Hepatocyte (in vitro differentiated cells): ENCODE measurements around the gene ARRDC1. TPM values are rescaled to one million over a fixed set of nuclear protein-coding genes. Genes with fewer than 3 reads are reported as not detected.
A peak's percentile ranks its signal among the peaks of the same experiment; 100 is the strongest.

Experiments
- DNase-seq: peaks from one replicate; pipeline ENCODE4 v3.0.0-alpha.2; 2016; ENCODE audit warnings: low spot score
- H2AFZ ChIP-seq: fragments of 200-600 bp; sonication (generic); 2 replicates; pipeline ENCODE4 v1.6.0; 2016; ENCODE audit warnings: antibody characterized with exemption, mild to moderate bottlenecking
- H3K27ac ChIP-seq: fragments of 200-600 bp; sonication (generic); 2 replicates; pipeline ENCODE4 v1.5.1; 2016; ENCODE audit warnings: mild to moderate bottlenecking
- H3K27me3 ChIP-seq: fragments of 200-600 bp; sonication (generic); 2 replicates; pipeline ENCODE4 v1.6.1; 2016
- H3K36me3 ChIP-seq: fragments of 200-600 bp; sonication (generic); replicated peaks from 2 replicates; pipeline ENCODE4 v1.5.1; 2016; ENCODE audit warnings: low read depth; ENCODE audit not compliant: insufficient read depth
- H3K4me1 ChIP-seq: fragments of 200-600 bp; sonication (generic); 2 replicates; pipeline ENCODE4 v1.5.1; 2016; ENCODE audit warnings: mild to moderate bottlenecking, moderate library complexity; ENCODE audit not compliant: insufficient read depth
- H3K4me2 ChIP-seq: fragments of 200-600 bp; sonication (generic); 2 replicates; pipeline ENCODE4 v1.6.0; 2016
- H3K4me3 ChIP-seq: fragments of 200-600 bp; sonication (generic); 2 replicates; pipeline ENCODE4 v1.5.1; 2016; ENCODE audit warnings: mild to moderate bottlenecking
- H3K79me2 ChIP-seq: fragments of 200-600 bp; sonication (generic); 2 replicates; pipeline ENCODE4 v1.6.0; 2017; ENCODE audit warnings: mild to moderate bottlenecking
- H3K9me2 ChIP-seq: fragments of 200-600 bp; sonication (generic); replicated peaks from 2 replicates; pipeline ENCODE4 v1.6.0; 2017; ENCODE audit warnings: mild to moderate bottlenecking; ENCODE audit not compliant: insufficient read depth
- H3K9me3 ChIP-seq: fragments of 200-600 bp; sonication (generic); 2 replicates; pipeline ENCODE4 v1.5.1; 2016; ENCODE audit warnings: low read depth, mild to moderate bottlenecking
- H4K20me1 ChIP-seq: fragments of 200-600 bp; sonication (generic); 2 replicates; pipeline ENCODE4 v1.6.0; 2016; ENCODE audit warnings: mild to moderate bottlenecking; ENCODE audit not compliant: insufficient read depth, poor library complexity, severe bottlenecking
- EZH2 ChIP-seq: fragments of 200-600 bp; sonication (generic); IDR thresholded peaks from 2 replicates; pipeline ENCODE4 v1.6.1; 2016; ENCODE audit warnings: antibody characterized with exemption, mild to moderate bottlenecking, borderline replicate concordance
- EZH2phosphoT487 ChIP-seq: fragments of 200-600 bp; sonication (generic); IDR thresholded peaks from one replicate; pipeline ENCODE4 v1.6.1; 2018; ENCODE audit warnings: antibody characterized with exemption, mild to moderate bottlenecking, low read depth, moderate library complexity; ENCODE audit not compliant: unreplicated experiment, severe bottlenecking
- WGBS: methylation state at CpG from one replicate; pipeline ENCODE4 v1.1.6; 2016; ENCODE audit warnings: low lambda C conversion rate; ENCODE audit errors: missing lambda C conversion rate; 5-methylcytosine and 5-hydroxymethylcytosine counted together
- polyA plus RNA-seq: library from polyadenylated mRNA; unstranded; fragments of >200 nt; fragmentation: Nextera tagmentation; extraction: Ambion mirVana; gene quantifications from 2 replicates; pipeline ENCODE4 v1.2.1, GENCODE V29; 2016
- total RNA-seq: library from RNA; depleted of rRNA; stranded (reverse); fragments of >200 nt; gene quantifications from 2 replicates; pipeline ENCODE4 v1.2.3, GENCODE V29; 2014
- TF ChIP-seq, protein P1 (sequence below): fragments of 200-600 bp; sonication (generic); IDR thresholded peaks from 2 replicates; pipeline ENCODE4 v1.5.1; 2016; ENCODE audit warnings: antibody characterized with exemption, mild to moderate bottlenecking; ENCODE audit not compliant: poor library complexity

ARRDC1 gene
- total and polyA plus RNA-seq, 2 experiments from 2014 or later, result 62.7 to 102 TPM

DNA sequence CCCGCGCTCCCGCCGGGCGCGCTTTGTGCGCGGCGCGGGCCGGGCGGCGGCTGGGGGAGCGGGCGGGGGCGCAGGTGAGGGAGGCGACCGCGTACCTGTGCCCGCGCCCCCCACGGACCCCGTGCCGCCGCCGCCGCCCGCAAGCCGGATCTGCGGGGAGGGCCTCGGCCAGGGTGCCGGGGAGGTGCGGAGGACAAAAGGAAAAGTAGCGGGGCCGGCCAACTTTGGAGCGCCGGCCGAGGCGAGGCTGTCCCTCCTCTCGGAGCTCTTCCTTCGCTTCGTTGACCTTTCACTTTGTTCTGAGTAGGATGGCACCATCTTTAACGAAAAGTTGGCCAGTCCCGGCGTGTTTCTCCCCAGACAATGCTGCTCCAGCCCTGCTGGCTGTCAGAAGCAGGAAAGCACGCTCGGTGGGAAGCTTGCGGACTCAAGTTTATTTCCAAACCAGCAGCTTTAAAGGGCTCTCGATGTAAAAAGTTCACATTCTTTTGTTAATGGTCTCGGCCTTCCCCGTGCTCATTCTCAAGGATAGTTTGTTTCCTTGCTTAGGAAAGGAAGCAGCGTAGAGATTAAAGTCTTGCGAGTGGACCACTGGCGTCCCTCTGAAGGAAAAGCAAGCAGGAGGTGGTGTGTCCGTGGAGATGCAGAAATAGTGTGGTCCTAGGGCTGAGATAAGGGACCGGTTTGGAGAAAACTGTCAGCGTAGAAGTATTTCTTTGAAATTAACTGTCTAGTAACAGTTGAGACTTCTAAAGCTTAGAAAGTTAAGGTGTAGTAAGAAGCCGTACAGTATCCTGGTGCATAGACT, 14.0 kb downstream of the ARRDC1 start:
- Histone ChIP-seq H3K4me3 (peak overlapping the region; percentile 44), H3K79me2 (peaks cover 78% of the 10 kb centered on the region), H4K20me1 (peaks cover 46% of the 10 kb centered on the region), H3K27ac (peak overlapping the region; percentile 81), H3K9me3 (no peaks in the 10 kb centered on the region), H2AFZ (peak overlapping the region; percentile 1), H3K4me1 (peaks cover 21% of the 10 kb centered on the region), H3K36me3 (no peaks in the 10 kb centered on the region), H3K4me2 (peak overlapping the region; percentile 81), H3K27me3 (no peaks in the 10 kb centered on the region), H3K9me2 (no peaks in the 10 kb centered on the region)
- 2% methylated on average over 19 of the region's 58 CpGs for WGBS
- peak; percentile 60 for DNase-seq
- TF ChIP-seq EZH2phosphoT487, result no peak
- no peak for TF ChIP-seq EZH2
- TF ChIP-seq, protein P1, sequence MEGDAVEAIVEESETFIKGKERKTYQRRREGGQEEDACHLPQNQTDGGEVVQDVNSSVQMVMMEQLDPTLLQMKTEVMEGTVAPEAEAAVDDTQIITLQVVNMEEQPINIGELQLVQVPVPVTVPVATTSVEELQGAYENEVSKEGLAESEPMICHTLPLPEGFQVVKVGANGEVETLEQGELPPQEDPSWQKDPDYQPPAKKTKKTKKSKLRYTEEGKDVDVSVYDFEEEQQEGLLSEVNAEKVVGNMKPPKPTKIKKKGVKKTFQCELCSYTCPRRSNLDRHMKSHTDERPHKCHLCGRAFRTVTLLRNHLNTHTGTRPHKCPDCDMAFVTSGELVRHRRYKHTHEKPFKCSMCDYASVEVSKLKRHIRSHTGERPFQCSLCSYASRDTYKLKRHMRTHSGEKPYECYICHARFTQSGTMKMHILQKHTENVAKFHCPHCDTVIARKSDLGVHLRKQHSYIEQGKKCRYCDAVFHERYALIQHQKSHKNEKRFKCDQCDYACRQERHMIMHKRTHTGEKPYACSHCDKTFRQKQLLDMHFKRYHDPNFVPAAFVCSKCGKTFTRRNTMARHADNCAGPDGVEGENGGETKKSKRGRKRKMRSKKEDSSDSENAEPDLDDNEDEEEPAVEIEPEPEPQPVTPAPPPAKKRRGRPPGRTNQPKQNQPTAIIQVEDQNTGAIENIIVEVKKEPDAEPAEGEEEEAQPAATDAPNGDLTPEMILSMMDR, result no peak

DNA sequence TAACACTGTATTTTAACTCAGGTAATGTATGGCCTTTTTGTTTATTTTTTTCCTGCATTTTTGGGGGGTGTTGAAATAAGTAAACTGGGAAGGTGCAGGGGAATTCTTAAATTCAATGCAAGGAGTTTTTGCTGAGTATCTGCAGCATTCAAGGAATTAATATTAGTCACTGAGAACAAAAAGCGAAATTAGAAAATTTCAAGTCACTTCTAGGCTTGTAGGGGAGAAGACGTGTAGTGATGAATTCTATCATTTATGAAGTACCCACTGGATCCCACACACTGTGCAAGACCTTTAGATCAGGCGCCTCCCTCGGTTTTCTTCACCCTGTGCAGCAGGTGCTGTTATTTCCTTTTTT, 14.5 kb downstream of the ARRDC1 start:
- peak overlapping the region; percentile 44 for H3K4me3 ChIP-seq
- no peaks in the 10 kb centered on the region for H3K36me3 ChIP-seq
- H2AFZ ChIP-seq, result no peak overlapping the region
- peaks cover 82% of the 10 kb centered on the region for H3K79me2 ChIP-seq
- no peak for DNase-seq
- no peaks in the 10 kb centered on the region for H3K9me3 ChIP-seq
- 76% methylated on average over 4 of the region's 4 CpGs for WGBS
- peak overlapping the region; percentile 81 for H3K4me2 ChIP-seq
- H3K9me2 ChIP-seq, result no peaks in the 10 kb centered on the region
- peaks cover 21% of the 10 kb centered on the region for H3K4me1 ChIP-seq
- H4K20me1 ChIP-seq, result peaks cover 49% of the 10 kb centered on the region
- peak overlapping the region; percentile 81 for H3K27ac ChIP-seq
- no peak for TF ChIP-seq EZH2
- no peak for TF ChIP-seq EZH2phosphoT487
- TF ChIP-seq, protein P1, result no peak
- no peaks in the 10 kb centered on the region for H3K27me3 ChIP-seq

DNA sequence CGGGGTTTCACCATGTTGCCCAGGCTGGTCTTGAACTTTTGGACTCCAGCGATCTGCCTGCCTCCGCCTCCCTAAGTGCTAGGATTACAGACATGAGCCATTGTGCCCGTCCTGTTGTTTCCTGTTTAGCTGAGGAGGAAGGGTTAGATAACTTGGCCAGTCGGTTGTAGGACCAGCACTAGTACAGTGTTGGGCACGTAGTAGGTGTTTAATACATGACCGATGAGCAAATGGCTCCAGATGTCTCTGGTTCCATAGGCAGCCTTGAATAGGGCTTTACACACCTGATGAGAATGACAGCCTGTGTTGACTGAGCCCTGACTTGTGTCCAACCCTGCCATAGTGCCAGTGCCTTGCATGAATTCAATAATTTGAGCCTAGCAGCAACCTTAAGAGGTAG, 15.1 kb downstream of the ARRDC1 start:
- Histone ChIP-seq H3K4me2 (peak overlapping the region; percentile 81), H3K79me2 (peaks cover 84% of the 10 kb centered on the region), H3K4me1 (peaks cover 21% of the 10 kb centered on the region), H3K27ac (peak overlapping the region; percentile 6), H3K36me3 (no peaks in the 10 kb centered on the region), H3K27me3 (no peaks in the 10 kb centered on the region), H2AFZ (no peak overlapping the region), H3K9me2 (no peaks in the 10 kb centered on the region), H3K4me3 (no peak overlapping the region), H3K9me3 (no peaks in the 10 kb centered on the region), H4K20me1 (peaks cover 53% of the 10 kb centered on the region)
- WGBS, result 83% methylated on average over 7 of the region's 7 CpGs
- TF ChIP-seq EZH2 (no peak), EZH2phosphoT487 (no peak)
- TF ChIP-seq, protein P1, result no peak
- DNase-seq, result no peak
